HEK293 (cell line): ENCODE data around the gene DEPDC5.

Source experiments
- CTCF ChIP-seq: fragments of 450-650 bp; formaldehyde crosslinking; IDR thresholded peaks from 2 replicates; pipeline ENCODE4 v1.5.1; 2016; ENCODE audit warnings: missing biosample characterization, missing genetic modification characterization
- PBX3 ChIP-seq: sonication (generic); formaldehyde crosslinking; IDR thresholded peaks from 2 replicates; pipeline ENCODE4 v1.8.1; 2022; ENCODE audit warnings: mild to moderate bottlenecking, moderate library complexity, missing genetic modification reagents
- PRDM2 ChIP-seq: fragments of 450-650 bp; formaldehyde crosslinking; IDR thresholded peaks from 2 replicates; pipeline ENCODE4 v1.5.1; 2016; ENCODE audit warnings: missing biosample characterization, missing genetic modification characterization, borderline replicate concordance
- SCRT1 ChIP-seq: fragments of 450-650 bp; formaldehyde crosslinking; IDR thresholded peaks from 2 replicates; pipeline ENCODE4 v1.5.1; 2016; ENCODE audit warnings: missing biosample characterization, missing genetic modification characterization, borderline replicate concordance
- SP2 ChIP-seq: fragments of 450-650 bp; formaldehyde crosslinking; IDR thresholded peaks from 2 replicates; pipeline ENCODE4 v1.5.1; 2016; ENCODE audit warnings: missing biosample characterization, missing genetic modification characterization
- ZBTB44 ChIP-seq: fragments of 450-650 bp; IDR thresholded peaks from 2 replicates; pipeline ENCODE4 v1.5.1; 2018; ENCODE audit warnings: missing biosample characterization, mild to moderate bottlenecking, missing genetic modification characterization
- ZNF138 ChIP-seq: fragments of 450-650 bp; formaldehyde crosslinking; IDR thresholded peaks from 2 replicates; pipeline ENCODE4 v1.5.1; 2016; ENCODE audit warnings: missing biosample characterization, missing genetic modification characterization, borderline replicate concordance
- ZNF274 ChIP-seq, 2 experiments: fragments of 200-500 bp in 1 of 2; fragments of 450-650 bp in 1 of 2; sonication (Bioruptor generic) in 1 of 2; formaldehyde crosslinking in 1 of 2; IDR thresholded peaks; 2 replicates each; pipeline versions ENCODE4 v1.5.1 to v1.6.1; 2014 to 2016; ENCODE audit warnings: borderline replicate concordance in 1 of 2, inconsistent platforms in 1 of 2, low read length in 1 of 2, missing biosample characterization in 1 of 2, missing genetic modification characterization in 1 of 2
- ZNF449 ChIP-seq: fragments of 450-650 bp; formaldehyde crosslinking; IDR thresholded peaks from 2 replicates; pipeline ENCODE4 v1.5.1; 2017; ENCODE audit warnings: missing biosample characterization, mild to moderate bottlenecking, missing genetic modification characterization, moderate library complexity
- ZNF48 ChIP-seq: fragments of 450-650 bp; formaldehyde crosslinking; IDR thresholded peaks from 2 replicates; pipeline ENCODE4 v1.5.1; 2016; ENCODE audit warnings: missing biosample characterization, missing genetic modification characterization
- ZNF518A ChIP-seq: fragments of 450-650 bp; formaldehyde crosslinking; conservative IDR thresholded peaks from 2 replicates; pipeline ENCODE4 v1.5.1; 2016; ENCODE audit warnings: low read depth, missing biosample characterization, missing genetic modification characterization
- ZSCAN16 ChIP-seq: fragments of 450-650 bp; formaldehyde crosslinking; IDR thresholded peaks from 2 replicates; pipeline ENCODE4 v1.5.1; 2016; ENCODE audit warnings: missing biosample characterization, missing genetic modification characterization

GRCh38 chr22:31861226-31861840 lies 107.5 kb downstream of the DEPDC5 start:
- TF ChIP-seq CTCF (tag by site-specific recombination) = no peak
- TF ChIP-seq SCRT1 (tag by site-specific recombination) = no peak
- no peak for TF ChIP-seq ZNF274 (IDR thresholded peaks at IDR 0.05; ENCODE audit: low read length)
- TF ChIP-seq ZNF274 (tag by site-specific recombination; IDR thresholded peaks at IDR 0.05; ENCODE audit: borderline replicate concordance) = no peak
- no peak for TF ChIP-seq PRDM2 (tag by site-specific recombination)
- TF ChIP-seq ZNF449 = no peak
- TF ChIP-seq SP2 (tag by site-specific recombination) = no peak
- TF ChIP-seq ZNF138 (tag by site-specific recombination) = no peak
- TF ChIP-seq ZNF518A (tag by site-specific recombination) = no peak
- TF ChIP-seq ZBTB44 (tag by site-specific recombination) = no peak
- no peak for TF ChIP-seq ZNF48 (tag by site-specific recombination)
- TF ChIP-seq PBX3 = no peak
- no peak for TF ChIP-seq ZSCAN16
